Measurements from ENCODE around the gene SAXO1.
"Not testable (repeated sequence)": the region's sequence is repeated elsewhere in the genome, so short reads cannot be mapped to it uniquely, and the experiment has no call there.

The SAXO1 gene

GRCh38 chr9:18969128-18969527, 63.9 kb downstream of the SAXO1 start:
- no peak for DNase-seq

- DNase-seq, result no peak
Observed at GRCh38 chr9:18955626-18956025, 77.4 kb downstream of the SAXO1 start.

GRCh38 chr9:18951936-18952335, 81.1 kb downstream of the SAXO1 start:
- no peak for DNase-seq

DNA sequence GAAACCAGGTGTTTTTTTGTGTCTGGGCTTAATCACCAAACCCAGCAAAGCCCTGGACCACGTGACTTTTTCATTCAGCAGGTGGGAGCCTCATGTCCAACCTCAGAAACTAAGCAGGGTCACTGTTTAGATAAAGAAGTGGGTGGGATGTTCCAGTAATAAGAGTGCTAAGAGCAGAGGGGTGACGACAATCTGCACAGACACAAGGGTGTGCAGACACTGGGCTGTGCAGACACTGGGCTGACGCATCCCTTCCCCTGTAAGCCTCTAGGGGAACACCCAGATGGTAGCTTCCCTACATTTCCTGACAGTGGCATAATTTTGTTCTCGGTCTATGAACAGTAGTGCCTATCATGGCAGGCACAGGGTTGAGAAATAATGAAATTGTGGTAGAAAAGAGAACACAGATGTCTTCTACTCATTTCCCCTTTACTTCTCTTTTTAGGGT, 85.1 kb downstream of the SAXO1 start:
- no peak for DNase-seq

DNA sequence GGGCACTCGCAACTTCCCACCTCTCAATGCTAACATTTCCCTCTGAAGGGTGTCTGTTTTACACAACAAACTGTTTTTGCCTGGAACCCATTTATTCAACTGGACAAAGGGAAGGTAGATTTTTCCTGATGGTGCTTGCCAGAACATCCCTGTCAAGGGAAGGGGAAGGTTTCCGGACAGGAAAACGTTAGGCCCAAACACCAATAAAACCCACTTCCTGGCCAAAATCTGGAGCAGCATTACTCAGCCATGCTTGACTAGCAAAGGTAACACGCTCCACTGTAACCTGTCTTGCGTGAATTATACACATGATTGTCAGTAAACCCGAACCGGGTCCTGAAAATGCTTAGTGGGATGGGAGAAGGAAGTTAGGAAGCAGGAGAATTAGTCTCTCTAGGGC, 90.2 kb downstream of the SAXO1 start:
- no peak for DNase-seq

- no peak for DNase-seq
Observed at GRCh38 chr9:18941060-18941740, 91.8 kb downstream of the SAXO1 start.

GRCh38 chr9:18939943-18940342, 93.1 kb downstream of the SAXO1 start:
- DNase-seq, result no peak

- DNase-seq, result no peak
Observed at GRCh38 chr9:18936094-18936871, 96.7 kb downstream of the SAXO1 start.

GRCh38 chr9:18935541-18935940, 97.5 kb downstream of the SAXO1 start:
- DNase-seq, result no peak

DNA sequence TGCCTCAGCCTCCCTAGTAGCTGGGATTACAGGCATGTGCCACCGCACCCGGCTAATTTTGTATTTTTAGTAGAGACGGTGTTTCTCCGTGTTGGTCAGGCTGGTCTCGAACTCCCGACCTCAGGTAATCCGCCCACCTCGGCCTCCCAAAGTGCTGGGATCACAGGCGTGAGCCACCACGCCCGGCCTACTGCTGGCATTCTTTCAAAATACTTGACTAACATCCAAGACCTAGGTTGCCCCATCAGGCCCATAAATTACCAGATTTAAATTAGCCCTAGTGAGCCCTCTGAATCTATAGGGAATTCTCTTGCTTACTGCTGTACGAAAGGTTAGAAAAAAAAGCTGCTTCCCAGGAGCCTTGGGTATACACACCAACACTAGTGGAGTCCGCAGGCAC, 102.4 kb downstream of the SAXO1 start:
- DNase-seq, result not testable (repeated sequence)

GRCh38 chr9:18928711-18929110, 104.3 kb downstream of the SAXO1 start:
- no peak for DNase-seq

DNA sequence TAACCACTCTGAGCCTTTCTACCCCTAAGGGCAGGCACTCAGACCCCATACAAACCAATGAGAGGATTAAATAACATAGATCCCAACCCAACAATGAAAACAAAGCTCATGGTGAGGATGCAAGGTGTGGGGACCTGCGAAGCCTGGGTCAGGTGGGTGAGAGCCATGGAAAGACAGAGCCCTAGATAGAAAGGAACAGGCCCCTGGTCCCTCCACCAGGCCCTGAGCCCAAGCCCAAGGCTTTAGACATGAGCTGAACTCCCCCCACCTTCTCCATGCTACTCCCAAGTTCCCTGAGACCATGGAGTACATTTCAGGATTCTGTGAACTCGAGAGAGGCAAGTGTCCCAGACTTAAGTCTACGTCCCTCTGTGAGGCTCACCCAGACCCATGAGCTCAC, 106.5 kb downstream of the SAXO1 start:
- DNase-seq, result no peak

- DNase-seq, result no peak
Observed at GRCh38 chr9:18925880-18926279, 107.1 kb downstream of the SAXO1 start.

- no peak for DNase-seq
Observed at GRCh38 chr9:18923671-18924430, 109.2 kb downstream of the SAXO1 start.

- no peak for DNase-seq
Observed at GRCh38 chr9:18923167-18923566, 109.8 kb downstream of the SAXO1 start.

DNA sequence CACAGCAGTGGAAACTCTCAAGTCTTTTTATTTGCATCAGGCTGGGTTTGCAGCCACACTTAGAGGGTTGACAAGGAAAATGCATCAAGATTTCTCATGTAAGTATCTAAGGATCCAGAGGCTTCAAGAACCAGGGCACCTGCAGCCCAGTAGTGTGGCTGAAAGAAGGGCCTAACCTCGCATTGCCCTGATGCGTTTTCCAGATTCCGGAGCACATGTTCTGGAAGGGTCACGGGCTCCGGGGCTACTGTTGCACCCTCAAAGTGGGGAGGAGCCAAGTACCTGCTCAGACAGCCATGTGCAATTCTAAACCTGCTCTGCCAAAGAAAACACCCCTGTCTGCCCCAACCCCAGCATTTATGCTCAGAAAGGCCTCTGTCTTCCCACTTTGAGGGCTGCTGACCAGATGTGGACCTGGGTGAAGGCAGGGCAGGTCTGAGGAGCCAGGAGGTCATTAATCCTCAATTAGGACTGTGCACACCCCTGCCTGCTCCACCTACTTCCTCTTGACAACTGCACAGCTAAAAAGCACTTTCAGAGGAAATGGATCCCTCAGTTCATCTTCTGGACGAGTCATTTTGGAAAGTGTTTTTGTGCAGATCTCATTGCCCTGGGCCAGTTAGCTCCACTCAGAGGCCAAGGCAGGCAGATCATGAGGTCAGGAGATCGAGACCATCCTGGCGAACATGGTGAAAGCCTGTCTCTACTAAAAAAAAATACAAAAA, 110.7 kb downstream of the SAXO1 start:
- no peak for DNase-seq

- no peak for DNase-seq
Observed at GRCh38 chr9:18921366-18922075, 111.5 kb downstream of the SAXO1 start.

GRCh38 chr9:18920141-18921084, 112.6 kb downstream of the SAXO1 start:
- DNase-seq, result no peak

DNA sequence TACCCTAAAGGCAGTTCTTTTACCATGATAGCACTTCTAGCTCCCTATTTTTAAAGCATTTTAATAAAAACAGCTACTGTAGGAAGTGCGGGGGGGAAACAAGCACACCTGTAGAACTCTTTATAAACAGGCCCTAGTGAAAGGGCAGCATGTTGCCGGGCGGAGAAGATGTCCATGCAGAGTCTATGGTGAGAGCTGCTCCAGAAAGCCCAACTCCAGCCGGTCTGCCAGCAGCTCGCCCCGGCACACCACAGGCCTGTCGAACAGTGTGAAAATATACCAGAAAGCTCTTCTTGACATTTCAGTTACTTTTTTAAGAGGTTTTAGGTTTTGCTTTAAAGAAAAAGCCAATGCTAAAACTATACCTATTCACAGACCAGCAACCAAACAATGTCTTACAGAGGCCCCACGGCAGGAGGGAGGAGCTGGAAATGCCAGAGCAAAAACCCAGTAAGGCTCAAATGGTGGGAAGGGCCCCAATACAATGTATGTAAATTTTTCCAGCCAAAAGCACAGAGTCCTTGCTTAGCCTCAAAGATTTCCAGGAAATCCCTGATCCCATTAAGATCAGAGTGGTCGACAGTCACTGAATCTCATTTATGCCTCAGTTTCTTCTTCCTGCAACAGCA, 121.2 kb downstream of the SAXO1 start:
- DNase-seq, result no peak

DNA sequence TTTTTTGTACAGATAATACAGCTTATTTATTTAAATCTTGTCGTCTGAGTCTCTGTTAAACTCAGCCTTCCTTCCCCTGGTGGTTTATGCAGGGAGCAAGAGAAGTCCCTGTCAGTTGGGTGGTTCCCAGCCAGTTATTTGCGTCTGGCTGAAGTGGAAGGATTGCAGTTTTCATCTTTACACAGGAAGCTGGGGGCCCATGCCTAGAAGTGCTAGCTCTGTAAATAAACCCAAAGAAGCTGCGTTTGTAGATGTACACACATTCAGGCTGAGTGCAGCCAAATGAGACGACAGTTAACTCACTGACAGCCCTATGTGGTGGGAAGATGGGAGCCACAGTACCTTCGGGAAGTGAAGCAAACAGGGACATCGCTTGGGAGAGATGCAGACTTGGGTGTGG, 122.1 kb downstream of the SAXO1 start:
- no peak for DNase-seq

DNA sequence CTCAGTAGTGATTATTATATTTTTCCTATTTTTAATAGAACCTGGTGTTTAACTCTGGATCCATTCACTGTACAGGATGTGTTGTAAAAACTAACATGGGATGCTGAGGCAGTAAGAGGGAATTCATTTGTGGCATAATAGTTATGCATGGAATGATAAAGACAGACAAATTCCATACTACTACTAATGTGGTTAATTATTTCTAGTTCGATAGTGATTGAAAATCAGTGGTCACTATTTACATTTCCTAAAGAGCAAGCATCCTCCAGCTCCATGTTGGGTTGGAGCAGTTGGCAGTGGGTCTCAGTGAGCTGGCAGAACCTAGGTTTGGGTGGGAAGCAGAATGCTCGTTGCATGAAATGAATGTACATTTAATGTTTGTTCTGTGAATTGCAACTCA, 122.6 kb downstream of the SAXO1 start:
- no peak for DNase-seq
